ENCODE measurements around the gene SIRT7.
"Not testable (repeated sequence)": the region's sequence is repeated elsewhere in the genome, so short reads cannot be mapped to it uniquely, and the experiment has no call there.

Gene SIRT7

DNA sequence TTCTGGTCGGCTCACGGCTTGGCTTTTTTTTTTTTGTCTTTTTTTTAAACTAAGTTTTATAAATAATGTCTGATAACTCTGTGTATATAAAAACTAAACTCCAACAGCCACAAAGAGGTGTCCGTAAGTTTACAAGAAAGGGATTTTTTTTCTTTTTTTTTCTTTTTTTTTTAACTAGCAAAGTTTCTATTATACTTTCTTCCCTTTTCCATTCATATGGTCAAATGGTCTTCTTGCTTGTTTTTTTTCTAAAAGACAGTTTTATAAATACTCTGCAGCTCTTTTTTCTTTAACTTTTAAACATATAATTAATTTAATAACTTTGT, 3.5 kb upstream of the SIRT7 start:
- no peak for DNase-seq (ENCODE audit: low read depth in 1 of 2, low spot score in 1 of 2)

DNA sequence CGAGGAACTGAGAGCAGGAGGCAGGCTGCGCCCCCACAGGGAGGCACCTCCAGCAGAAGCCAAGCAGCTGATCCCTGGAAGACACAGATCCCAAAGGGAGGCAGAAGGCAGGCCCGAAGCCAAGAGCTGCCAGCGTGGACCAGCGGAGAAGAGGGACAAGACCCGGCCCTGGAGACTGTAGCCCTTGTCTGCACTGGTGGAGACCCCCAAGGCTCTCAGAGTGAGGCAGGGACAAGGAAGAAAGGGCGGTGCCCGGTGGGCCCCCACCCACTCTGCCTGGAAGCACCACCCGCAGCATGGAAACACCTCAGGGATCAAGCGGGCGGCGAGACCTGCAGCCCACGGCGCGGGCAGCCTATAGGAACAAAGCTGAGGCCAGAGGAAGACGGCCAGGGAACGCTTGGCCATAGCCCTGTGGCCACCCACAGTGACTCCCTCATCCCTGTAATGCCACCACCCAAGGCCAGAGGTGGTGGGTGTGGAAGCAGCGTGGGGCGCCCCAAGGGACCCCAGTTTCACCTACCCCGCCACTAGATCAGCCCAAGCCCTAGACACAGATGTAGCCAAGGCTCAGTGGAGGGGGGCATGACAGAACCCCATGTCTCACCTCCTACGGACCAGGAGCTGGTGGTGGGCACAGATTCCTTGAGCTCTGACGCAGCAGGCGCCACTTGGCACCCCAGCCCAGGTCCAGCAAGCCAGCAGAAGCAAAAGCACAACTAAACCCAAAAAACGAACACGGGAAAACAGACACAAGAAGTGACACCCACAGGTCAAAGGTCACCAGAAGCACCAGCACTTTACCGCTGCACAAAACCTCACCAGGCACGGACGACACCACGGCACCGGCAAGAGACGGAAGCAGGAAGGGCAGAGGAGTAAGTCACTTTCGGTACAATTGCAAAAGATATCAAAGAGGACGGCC, 2.9 kb upstream of the SIRT7 start:
- DNase-seq (ENCODE audit: low read depth in 1 of 2, low spot score in 1 of 2): no peak

GRCh38 chr17:81918832-81919545, 1.0 kb upstream of the SIRT7 start:
- no peak for DNase-seq (ENCODE audit: low read depth in 1 of 2, low spot score in 1 of 2)

GRCh38 chr17:81918333-81918669, 325 bp upstream of the SIRT7 start:
- not testable (repeated sequence) for DNase-seq (ENCODE audit: low read depth in 1 of 2, low spot score in 1 of 2)

- DNase-seq (ENCODE audit: low read depth in 1 of 2, low spot score in 1 of 2): no peak
Observed at GRCh38 chr17:81916234-81917001, 1.6 kb downstream of the SIRT7 start.

- DNase-seq (ENCODE audit: low read depth in 1 of 2, low spot score in 1 of 2): no peak
Observed at GRCh38 chr17:81915331-81915730, 2.6 kb downstream of the SIRT7 start.

GRCh38 chr17:81914103-81914850, 3.7 kb downstream of the SIRT7 start:
- DNase-seq (ENCODE audit: low read depth in 1 of 2, low spot score in 1 of 2): no peak

DNA sequence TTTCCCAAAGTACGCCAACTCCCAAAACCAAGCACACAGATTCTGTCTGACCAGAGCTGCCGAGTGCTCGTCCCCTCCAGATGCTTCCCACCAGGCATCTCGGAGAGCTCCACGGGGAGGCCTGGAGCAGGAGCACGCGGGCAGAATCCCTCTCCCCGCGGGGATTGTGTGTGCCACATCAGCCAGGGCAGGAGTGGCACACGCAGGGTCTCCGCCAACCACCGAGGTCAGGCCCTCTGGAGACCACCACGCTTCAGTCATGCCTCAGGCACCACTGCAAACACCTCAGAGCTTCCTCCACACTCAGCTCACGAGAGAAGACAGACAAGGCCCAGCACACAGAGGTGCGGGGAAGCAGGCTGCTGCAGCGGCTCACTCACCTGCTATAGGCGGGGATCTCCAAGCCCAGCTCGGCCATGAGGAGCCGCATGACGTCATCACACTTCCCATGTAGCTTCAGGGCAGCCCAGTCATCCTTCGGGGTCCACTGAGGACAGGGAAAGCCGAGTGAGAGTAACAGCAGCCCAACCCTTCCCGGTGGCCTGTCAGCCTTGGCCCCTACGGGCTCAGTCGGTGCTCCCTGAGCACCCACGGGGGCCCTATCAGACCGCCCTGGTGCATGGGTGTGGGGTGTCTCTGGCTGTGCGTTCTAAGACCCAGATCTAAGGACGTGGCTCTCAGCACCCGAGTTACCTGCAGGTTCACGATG, 4.4 kb downstream of the SIRT7 start:
- DNase-seq (ENCODE audit: low read depth in 1 of 2, low spot score in 1 of 2): no peak

DNA sequence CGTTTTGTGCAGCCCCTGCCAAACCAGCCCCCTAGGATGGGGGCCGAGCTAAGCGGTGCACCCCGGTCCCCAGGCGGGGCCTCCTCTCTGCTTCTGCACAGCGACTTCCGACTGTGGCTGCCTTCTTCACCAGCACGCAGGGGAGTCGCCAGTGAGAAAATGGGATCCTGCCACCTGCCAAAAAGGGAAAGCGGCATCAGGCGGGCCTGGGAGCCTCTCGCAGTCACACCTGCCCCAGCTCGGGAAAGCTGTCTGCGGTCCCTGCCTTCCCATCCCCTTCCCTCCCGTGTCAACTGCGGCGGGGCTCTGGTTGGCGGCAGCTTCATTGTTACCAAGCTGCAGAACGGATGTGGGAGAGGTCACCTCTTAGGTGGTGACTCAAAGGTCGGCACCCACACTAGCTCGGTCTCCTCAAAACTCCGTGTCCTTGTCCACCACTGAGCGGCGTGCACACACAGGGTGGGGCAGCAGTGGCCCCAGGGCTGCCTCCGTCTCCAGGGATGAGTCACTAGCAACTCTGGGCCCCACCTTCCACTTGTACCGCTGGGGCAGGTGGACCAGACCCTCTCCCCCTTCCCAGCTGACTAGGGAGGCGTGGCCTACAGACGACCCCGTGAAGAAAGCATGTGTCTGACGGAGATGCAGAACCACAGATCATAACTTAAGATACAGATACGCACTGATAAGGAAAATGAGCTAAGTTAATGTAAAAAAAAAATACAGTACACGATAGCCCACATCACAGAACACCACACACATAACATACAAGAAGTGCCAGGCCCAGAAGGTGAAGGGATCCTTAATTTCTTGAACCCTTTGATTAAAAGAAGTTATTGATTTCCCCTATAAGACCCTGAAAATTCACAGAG, 5.3 kb downstream of the SIRT7 start:
- DNase-seq (ENCODE audit: low read depth in 1 of 2, low spot score in 1 of 2): no peak

GRCh38 chr17:81911969-81912368, 6.0 kb downstream of the SIRT7 start:
- no peak for DNase-seq (ENCODE audit: low read depth in 1 of 2, low spot score in 1 of 2)

- peak; percentile 85 to 92 for DNase-seq (ENCODE audit: low read depth in 1 of 2, low spot score in 1 of 2)
Observed at GRCh38 chr17:81911277-81911961, 6.6 kb downstream of the SIRT7 start, which contains the start of gene PCYT2. PCYT2 (minus strand) TSS chr17:81911399; CDS start chr17:81911355, 44 bp downstream.

GRCh38 chr17:81910840-81911276, 7.1 kb downstream of the SIRT7 start:
- DNase-seq (ENCODE audit: low read depth in 1 of 2, low spot score in 1 of 2): no peak

GRCh38 chr17:81909966-81910839, 7.8 kb downstream of the SIRT7 start:
- no peak for DNase-seq (ENCODE audit: low read depth in 1 of 2, low spot score in 1 of 2)

DNA sequence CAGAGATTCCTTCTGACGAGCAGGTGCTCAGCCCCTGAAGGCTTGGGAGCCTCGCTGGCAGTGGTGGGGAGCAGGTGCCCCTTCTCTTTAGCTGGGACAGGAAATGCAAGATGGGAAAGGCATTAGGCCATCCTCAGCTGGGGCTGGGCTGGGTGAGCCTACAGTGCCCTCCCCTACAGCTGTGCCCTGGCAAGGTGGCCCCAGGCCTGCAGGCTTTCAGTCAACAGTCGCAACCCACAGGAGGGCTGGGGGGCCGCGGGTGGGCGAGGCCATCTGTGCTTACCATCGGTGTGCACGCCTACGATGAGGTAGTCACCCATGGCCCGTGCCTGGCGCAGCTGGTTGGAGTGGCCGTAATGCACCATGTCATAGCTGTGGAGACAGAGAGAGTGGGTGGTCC, 8.7 kb downstream of the SIRT7 start:
- DNase-seq (ENCODE audit: low read depth in 1 of 2, low spot score in 1 of 2): no peak

GRCh38 chr17:81908793-81909192, 9.2 kb downstream of the SIRT7 start:
- DNase-seq (ENCODE audit: low read depth in 1 of 2, low spot score in 1 of 2): no peak

- DNase-seq (ENCODE audit: low read depth in 1 of 2, low spot score in 1 of 2): no peak
Observed at GRCh38 chr17:81907219-81908145, 10.5 kb downstream of the SIRT7 start.

All from activated T-helper 1 cell treated with anti-CD3 and anti-CD28 coated beads, Interleukin-2, amount 50 U/mL, for 16 hours (primary cell).